Stimulated activated naive CD8-positive, alpha-beta T cell treated with anti-CD3 and anti-CD28 coated beads, Interleukin-15, Interleukin-2, amounts not matched to agents 100 ng/mL and 50 ng/mL, for 24 hours (primary cell): ENCODE results near the gene MROH9.
"Not testable (repeated sequence)": the region's sequence is repeated elsewhere in the genome, so short reads cannot be mapped to it uniquely, and the experiment has no call there.

ENCODE experiments used
- H3K27ac Mint-ChIP-seq: one replicate; pipeline ENCODE4 v1.8.0; 2021; ENCODE audit warnings: mild to moderate bottlenecking, mixed read lengths
- H3K27me3 Mint-ChIP-seq: one replicate; pipeline ENCODE4 v1.8.0; 2021; ENCODE audit warnings: mixed read lengths
- H3K36me3 Mint-ChIP-seq: one replicate; pipeline ENCODE4 v1.8.0; 2021; ENCODE audit warnings: low read depth, mixed read lengths
- H3K4me1 Mint-ChIP-seq: one replicate; pipeline ENCODE4 v1.8.0; 2021; ENCODE audit warnings: low read depth, mixed read lengths
- H3K4me3 Mint-ChIP-seq: one replicate; pipeline ENCODE4 v1.8.0; 2021; ENCODE audit warnings: mild to moderate bottlenecking, mixed read lengths
- H3K9me3 Mint-ChIP-seq: one replicate; pipeline ENCODE4 v1.8.0; 2021; ENCODE audit warnings: mixed read lengths

MROH9 gene, protein sequence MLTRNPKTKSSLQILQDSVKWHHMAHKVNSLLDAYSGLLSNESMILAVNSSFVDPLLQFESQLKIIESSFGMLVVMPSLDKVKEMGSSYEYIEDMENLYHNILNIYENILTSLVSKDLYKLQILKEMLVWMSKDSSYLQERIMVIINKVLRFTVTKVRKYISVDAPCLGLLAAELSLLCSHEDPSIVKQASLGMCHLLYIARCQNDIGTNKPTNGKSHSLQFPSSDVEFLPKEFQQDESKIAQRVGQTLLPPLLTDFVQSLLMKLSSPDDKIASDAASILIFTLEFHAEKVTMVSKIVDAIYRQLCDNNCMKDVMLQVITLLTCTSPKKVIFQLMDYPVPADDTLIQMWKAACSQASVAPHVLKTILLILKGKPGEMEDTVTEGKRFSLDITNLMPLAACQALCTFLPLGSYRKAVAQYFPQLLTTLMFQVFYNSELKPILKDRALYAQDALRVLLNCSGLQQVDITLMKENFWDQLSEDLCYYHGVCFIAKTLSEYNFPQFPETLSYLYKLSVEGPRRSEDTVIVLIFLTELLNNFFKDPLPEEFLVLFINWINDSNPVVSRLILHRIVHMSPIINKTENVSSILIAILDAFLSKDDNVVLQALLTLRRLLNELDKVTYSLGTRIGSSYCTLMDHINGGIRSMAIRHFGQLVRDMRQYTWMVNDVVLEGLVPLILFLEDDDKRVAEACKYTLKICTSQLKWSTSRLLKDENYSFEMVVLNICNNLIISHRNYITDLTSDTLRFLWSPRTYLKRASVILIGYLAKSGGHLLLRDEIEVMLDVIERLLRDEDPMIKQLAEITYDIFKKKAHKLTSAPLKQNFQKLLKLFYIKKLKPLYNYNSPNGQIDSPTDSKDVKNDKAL

DNA sequence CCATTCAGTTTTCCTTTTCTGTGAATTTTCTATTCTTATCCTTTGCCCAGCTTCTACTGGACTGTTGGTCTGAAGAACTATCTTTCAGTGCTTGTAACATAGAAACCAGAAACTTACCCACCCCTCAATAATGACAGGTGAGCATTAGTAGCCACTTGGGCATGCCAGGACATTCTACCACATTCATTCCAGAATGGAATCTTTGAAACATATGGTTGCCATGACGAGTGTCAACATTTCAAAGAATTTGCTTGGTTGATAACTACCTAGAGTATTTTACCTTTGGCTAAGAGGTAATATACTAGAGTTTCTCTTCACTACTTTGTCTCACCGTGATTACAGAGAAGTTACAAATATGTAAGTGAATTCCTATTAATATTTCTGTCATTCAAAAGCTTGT is at the start of gene MROH9:
Gene MROH9, plus strand, starts transcription at position 304 of the 400 bp plus-strand sequence. CDS start 10,023 bp downstream, outside the sequence.
- Mint-ChIP-seq H3K9me3 (no peaks in the 10 kb centered on the region), H3K4me3 (no peak within 1 kb of the TSS)

DNA sequence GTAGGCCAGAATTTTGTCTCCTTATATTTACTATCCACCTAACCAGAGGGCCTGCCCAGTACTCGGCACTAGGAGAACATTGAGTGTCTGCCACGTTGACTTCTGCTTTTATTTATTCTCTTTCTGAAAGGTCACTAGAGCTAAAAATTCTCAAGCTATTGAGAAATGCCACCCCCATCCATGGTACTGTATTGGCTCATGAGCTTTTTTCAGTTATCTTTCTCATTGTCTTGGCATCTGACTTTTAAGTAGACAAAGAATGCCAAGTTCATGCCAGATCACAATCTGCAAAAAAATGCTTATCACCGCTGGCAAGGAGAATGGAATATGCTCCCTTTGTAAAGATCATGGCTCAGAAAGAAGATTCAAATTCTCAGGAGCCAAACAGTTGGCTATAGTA is 49.8 kb upstream of the MROH9 start:
- H3K4me3 Mint-ChIP-seq: no peak overlapping the region
- peaks cover 4% of the 10 kb centered on the region for H3K9me3 Mint-ChIP-seq
- no peak overlapping the region for H3K27ac Mint-ChIP-seq
- H3K4me1 Mint-ChIP-seq: no peaks in the 10 kb centered on the region
- H3K27me3 Mint-ChIP-seq: peaks cover 18% of the 10 kb centered on the region
- no peaks in the 10 kb centered on the region for H3K36me3 Mint-ChIP-seq

More for the DNA sequence above, at the start of gene MROH9:
- H3K27me3 Mint-ChIP-seq: peaks cover 3% of the 10 kb centered on the region
- H3K4me1 Mint-ChIP-seq: no peaks in the 10 kb centered on the region
- H3K27ac Mint-ChIP-seq: no peak within 1 kb of the TSS
- H3K36me3 Mint-ChIP-seq: no peaks in the 10 kb centered on the region

DNA sequence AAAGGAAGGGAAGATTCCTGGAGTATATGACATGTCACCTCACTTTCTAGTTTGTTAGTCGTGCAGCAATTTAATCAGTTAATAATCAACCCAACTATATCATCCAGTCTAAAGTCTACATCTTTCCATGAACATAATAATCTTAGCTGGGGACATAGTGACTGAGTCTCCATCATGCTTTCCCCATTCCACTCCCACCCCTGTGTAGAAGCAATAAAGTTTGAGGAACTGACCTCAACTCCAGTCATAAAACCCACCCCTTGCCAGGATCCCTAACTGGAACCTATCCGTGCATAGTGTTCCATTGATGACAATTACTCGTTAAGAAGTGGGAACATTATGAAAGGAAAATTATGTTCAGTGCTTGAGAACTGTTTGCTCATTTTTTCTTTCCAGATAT is 48.9 kb upstream of the MROH9 start:
- Mint-ChIP-seq H3K27ac (no peak overlapping the region), H3K36me3 (no peaks in the 10 kb centered on the region), H3K27me3 (peaks cover 23% of the 10 kb centered on the region), H3K4me1 (no peaks in the 10 kb centered on the region), H3K9me3 (peaks cover 4% of the 10 kb centered on the region), H3K4me3 (no peak overlapping the region)

DNA sequence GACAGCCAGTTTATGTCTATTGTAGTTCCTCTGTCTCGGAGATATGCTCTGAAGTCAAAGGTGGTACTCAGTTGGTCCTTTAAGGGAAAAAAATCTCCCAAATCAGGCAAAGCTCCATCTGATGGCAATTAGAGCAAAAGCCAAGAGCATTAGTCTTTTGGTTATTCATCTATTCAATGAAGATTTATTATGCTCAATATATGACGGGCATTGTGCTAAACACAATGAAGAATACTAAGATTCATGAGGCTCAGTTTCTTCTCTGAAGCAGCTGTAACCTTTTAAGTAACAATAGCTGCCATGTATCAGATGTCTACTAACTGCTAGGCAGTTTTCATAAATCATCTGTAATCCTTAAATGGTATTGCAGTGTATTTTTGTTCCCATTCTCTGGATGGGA is 47.6 kb upstream of the MROH9 start:
- no peaks in the 10 kb centered on the region for H3K36me3 Mint-ChIP-seq
- no peak overlapping the region for H3K4me3 Mint-ChIP-seq
- no peaks in the 10 kb centered on the region for H3K4me1 Mint-ChIP-seq
- peaks cover 4% of the 10 kb centered on the region for H3K9me3 Mint-ChIP-seq
- H3K27me3 Mint-ChIP-seq: peaks cover 19% of the 10 kb centered on the region
- H3K27ac Mint-ChIP-seq: no peak overlapping the region

DNA sequence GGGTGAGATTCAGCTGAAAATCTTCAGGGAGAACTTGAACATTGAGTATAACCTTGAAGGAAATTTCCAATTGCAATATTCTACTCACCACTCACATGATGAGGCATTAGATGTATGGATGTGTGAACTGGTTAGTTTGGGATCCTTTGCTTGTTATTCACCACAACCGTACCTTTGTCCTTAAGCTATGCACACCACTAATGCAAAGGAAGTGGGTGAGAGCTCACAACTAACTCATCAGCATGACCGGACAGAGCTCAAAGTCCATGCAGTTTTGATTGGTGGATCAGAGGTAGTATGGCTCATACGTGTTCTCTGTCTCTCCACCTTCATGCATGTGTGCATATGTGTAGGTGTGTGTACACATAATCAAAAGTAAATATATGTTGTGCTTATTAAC is 43.5 kb upstream of the MROH9 start:
- Mint-ChIP-seq H3K36me3 (no peaks in the 10 kb centered on the region), H3K27me3 (peaks cover 18% of the 10 kb centered on the region), H3K4me1 (no peaks in the 10 kb centered on the region), H3K27ac (no peak overlapping the region), H3K4me3 (no peak overlapping the region), H3K9me3 (no peaks in the 10 kb centered on the region)

DNA sequence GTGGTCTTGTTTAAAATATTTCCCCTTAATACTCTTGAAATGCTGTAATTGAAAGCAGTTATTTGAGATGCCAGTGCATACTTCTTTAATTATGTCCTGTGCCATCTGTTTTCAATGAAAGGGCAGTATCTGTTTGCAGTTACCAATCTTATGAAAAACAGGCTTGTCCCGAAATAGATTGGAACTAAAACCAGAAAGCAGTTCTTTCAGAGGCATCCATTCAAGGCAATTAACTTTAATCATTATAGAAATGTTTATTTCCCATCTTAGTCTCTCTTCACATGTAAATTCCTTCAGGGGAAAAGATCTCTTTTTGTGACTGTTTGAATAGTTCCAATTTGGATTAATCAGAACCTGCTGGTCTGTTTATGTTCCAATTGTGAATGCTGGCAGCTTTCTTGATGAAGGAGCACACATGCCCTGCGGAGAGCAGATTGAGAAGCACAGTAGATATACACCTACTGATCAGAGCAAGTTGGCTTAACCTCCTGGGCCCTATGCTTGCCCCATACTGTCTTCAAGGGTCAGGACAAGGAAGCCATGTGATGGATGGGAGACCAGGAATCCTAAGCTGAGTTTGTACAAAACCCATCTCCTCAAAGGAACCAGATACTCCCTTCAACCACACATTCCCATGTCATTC is 41.6 kb upstream of the MROH9 start:
- Mint-ChIP-seq H3K4me1 (no peaks in the 10 kb centered on the region), H3K27me3 (peaks cover 26% of the 10 kb centered on the region), H3K27ac (no peak overlapping the region), H3K36me3 (no peaks in the 10 kb centered on the region), H3K9me3 (no peaks in the 10 kb centered on the region), H3K4me3 (no peak overlapping the region)

DNA sequence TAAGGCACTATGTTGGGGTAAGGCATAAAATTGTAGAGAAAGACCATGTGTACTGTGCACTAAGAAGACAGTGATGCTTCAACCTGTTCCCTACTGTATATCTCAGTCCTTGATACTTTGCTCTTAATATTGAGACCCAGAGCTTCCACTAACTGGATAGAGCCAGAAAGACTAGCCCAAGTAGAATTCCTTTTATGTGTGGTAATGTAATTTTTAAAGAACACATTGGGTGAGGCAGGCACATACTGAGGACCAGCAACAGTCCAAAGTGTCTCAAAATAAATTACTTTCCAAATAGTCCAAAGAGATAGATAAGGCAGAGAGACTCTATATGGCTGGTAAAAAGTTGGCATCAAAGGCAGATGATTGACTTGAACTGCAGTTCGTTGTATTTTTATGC is 31.4 kb upstream of the MROH9 start:
- H3K27me3 Mint-ChIP-seq: peaks cover 3% of the 10 kb centered on the region
- no peaks in the 10 kb centered on the region for H3K36me3 Mint-ChIP-seq
- H3K4me1 Mint-ChIP-seq: no peaks in the 10 kb centered on the region
- no peak overlapping the region for H3K4me3 Mint-ChIP-seq
- H3K27ac Mint-ChIP-seq: no peak overlapping the region
- peaks cover 4% of the 10 kb centered on the region for H3K9me3 Mint-ChIP-seq

DNA sequence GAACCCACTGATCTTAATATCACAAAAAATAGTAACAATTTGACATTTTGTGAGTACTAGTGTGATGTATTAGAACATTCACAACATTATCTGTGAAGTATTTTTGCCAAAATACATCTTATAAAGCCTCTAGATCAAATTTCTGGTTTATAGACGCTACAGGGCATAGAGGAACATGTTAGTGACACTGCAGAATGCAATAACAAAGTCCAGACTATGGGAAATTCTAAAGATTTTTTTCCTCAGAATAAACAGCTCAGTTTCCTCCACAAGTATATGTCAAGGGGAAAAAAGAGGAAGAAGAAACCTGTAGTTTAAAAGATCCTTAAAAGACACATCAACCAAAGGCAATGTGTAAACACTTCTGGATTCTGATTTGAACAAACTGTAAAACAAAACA is 26.4 kb upstream of the MROH9 start:
- Mint-ChIP-seq H3K4me3 (no peak overlapping the region), H3K27me3 (peaks cover 3% of the 10 kb centered on the region), H3K4me1 (no peaks in the 10 kb centered on the region), H3K27ac (no peak overlapping the region), H3K9me3 (no peaks in the 10 kb centered on the region), H3K36me3 (no peaks in the 10 kb centered on the region)

DNA sequence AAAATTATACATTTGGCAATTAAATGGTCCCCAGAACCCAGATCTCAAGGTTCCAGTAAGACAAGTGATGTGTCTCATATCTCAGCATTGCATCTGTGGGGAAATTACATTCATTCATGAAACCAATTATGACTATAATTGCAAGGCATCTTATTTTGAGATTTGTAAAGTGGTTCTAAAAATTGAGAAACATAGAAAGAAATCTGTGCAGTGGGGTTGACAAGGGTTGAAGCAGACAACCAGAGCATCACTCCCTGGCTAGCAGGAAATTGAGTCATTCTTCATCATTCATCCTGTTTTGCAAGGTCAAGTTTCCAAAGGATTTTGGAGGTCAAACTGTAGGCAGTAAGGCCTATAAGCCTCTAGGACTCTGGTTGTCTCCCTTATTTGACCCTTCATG is 25.1 kb upstream of the MROH9 start:
- H3K36me3 Mint-ChIP-seq: no peaks in the 10 kb centered on the region
- no peak overlapping the region for H3K27ac Mint-ChIP-seq
- H3K9me3 Mint-ChIP-seq: no peaks in the 10 kb centered on the region
- H3K27me3 Mint-ChIP-seq: peaks cover 3% of the 10 kb centered on the region
- no peak overlapping the region for H3K4me3 Mint-ChIP-seq
- H3K4me1 Mint-ChIP-seq: no peaks in the 10 kb centered on the region

DNA sequence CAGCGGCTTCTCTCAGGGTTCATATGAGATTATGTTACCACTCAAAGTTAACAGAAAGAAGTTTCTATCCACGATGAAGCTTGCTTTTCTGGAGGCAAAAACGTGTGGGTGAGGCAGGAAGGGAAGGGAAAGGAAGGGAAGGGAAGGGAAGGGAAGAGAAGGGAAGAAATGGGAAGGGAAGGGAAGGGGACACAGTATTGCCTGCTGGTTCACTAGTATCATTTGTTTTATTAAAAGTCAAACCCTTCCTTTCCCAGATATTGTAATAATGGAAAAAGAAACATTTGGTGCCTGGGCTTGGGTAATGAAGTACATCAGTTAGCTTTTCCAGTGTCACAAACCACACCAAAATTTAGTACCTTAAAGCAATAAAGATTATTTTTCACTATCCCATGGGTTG is 18.0 kb upstream of the MROH9 start:
- Mint-ChIP-seq H3K27ac (no peak overlapping the region), H3K36me3 (no peaks in the 10 kb centered on the region), H3K4me3 (no peak overlapping the region), H3K9me3 (peaks cover 19% of the 10 kb centered on the region), H3K4me1 (no peaks in the 10 kb centered on the region), H3K27me3 (peaks cover 3% of the 10 kb centered on the region)

DNA sequence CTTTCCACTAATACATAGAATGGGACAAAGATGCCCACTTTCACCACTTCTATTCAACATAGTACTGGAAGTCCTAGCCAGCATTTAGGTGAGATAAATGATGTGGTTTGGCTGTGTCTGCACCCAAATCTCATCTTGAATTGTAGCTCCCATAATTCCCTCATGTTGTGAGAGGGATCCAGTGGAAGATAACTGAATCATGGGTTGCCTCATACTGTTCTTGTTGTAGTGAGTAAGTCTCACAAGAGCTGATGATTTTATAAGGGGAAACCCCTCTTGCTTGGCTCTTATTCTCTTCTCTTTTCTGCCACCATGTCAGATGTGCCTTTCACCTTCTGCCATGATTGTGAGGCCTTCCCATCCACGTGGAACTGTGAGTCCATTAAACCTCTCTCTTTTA is 10.7 kb upstream of the MROH9 start:
- H3K27me3 Mint-ChIP-seq, H3K4me1 Mint-ChIP-seq, H3K27ac Mint-ChIP-seq, H3K36me3 Mint-ChIP-seq, H3K4me3 Mint-ChIP-seq: not testable (repeated sequence)
- peaks cover 14% of the 10 kb centered on the region for H3K9me3 Mint-ChIP-seq

DNA sequence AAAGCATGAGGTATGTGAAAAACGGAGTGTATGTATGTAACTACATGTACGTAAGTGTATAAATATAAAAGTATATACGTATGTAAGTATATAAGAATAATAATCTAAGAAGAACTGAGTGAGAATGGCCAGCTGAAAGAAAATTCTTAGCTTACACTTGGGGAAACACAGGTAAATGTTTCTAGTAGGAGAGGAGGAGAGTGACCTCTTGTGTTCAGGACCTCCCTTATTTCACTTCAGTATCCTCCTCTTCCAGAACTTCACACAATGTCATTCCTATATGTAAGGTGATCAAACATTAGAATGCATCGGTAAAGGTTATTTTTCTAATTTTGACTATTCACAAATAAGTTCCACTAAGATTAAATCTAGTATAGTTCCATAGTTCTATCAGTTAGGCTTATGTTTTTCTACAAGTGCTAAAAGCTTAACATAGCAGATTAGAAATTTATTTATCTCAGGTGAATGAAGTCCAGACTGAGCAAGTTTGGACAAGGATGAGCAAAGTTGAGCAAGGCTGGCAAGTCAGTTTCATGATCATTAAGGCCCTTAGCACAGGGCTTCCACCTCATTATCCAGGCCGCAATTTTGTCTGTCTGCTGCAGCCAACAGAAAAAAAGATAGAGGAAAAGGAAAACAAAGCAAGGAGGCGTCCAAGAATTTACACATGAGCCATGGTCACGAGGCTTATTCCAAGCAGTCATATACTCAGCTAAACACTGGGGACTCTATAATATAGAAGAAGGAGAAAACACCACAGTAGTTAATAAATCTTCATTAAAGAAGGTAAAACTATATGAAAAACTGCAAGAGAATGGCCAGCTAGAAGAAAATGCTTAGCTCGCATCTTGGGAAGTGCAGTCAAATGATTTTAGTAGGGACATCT is 7.1 kb upstream of the MROH9 start:
- Mint-ChIP-seq H3K27ac (no peak overlapping the region), H3K36me3 (no peaks in the 10 kb centered on the region), H3K4me3 (no peak overlapping the region), H3K27me3 (peaks cover 4% of the 10 kb centered on the region), H3K9me3 (no peaks in the 10 kb centered on the region), H3K4me1 (no peaks in the 10 kb centered on the region)

DNA sequence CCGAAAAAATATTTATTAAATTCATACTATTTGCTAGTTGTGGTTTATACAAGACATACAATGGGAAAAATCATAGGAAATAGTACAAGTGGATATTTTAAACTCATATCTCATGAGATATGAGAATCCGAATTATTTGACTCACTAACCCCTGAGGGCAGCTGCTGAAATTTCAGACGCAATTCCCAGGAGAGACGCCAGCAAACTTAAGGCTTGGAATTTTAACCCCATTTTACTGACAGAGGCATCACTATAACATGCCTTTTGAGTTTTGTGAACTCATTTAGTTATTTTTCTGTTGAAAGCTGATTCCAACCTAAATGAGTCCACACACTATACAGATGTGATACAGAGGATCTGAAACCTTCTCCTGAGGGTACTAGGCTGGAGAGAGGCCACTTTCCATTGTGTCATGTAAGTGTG is 5.9 kb upstream of the MROH9 start:
- Mint-ChIP-seq H3K27me3 (no peaks in the 10 kb centered on the region), H3K9me3 (no peaks in the 10 kb centered on the region), H3K4me3 (no peak overlapping the region), H3K4me1 (no peaks in the 10 kb centered on the region), H3K36me3 (no peaks in the 10 kb centered on the region), H3K27ac (no peak overlapping the region)

DNA sequence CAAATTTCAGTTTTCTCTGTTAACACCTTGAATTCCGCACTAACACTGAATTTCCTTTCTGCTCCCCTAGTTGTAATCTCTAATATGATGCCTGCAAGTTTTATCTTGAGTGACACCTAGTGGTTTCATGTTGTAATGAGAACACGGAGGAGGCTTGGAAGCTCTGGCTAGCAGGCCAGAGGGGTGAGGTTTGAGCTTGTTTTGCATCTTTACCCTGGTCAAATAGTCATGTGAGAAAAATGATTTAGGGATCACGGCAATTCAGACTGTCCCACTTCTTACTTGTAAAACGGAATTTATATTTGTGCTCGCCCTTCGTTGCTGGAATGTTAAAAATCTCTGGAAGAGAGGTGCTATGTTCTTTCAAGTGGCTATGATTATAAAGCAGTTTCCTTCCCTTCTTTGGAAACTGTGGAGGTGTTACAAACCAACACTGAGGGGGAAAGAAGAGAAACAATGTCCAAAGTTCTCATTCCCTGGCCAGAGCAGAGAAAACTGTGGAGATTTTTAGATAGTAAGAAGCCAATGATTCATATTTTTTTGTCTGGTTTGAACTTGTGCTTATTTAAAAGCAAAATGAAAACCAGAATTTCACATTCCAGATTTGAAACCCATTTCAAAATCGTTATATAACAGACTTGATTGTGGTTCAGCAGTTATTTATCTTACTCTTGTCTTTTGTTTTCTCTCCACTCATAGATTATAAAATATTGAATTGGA is 5.3 kb upstream of the MROH9 start:
- no peaks in the 10 kb centered on the region for H3K4me1 Mint-ChIP-seq
- no peaks in the 10 kb centered on the region for H3K36me3 Mint-ChIP-seq
- H3K27ac Mint-ChIP-seq: no peak overlapping the region
- no peaks in the 10 kb centered on the region for H3K27me3 Mint-ChIP-seq
- H3K9me3 Mint-ChIP-seq: no peaks in the 10 kb centered on the region
- H3K4me3 Mint-ChIP-seq: no peak overlapping the region
